Retinal pigment epithelial cell (primary cell): ENCODE measurements around the gene WDR55.
A peak's percentile ranks its signal among the peaks of the same experiment; 100 is the strongest.
"Not testable (repeated sequence)": the region's sequence is repeated elsewhere in the genome, so short reads cannot be mapped to it uniquely, and the experiment has no call there.

Source experiments
- DNase-seq: peaks from one replicate; pipeline ENCODE4 v3.0.0-alpha.2; 2010; ENCODE audit warnings: low read depth
- H3K4me3 ChIP-seq: 2 replicates; pipeline ENCODE4 v1.5.1; 2011; ENCODE audit warnings: mild to moderate bottlenecking, low read length, control low read depth, moderate library complexity
- TF ChIP-seq, protein P1 (sequence below): conservative IDR thresholded peaks from 2 replicates; pipeline ENCODE4 v1.5.1; 2011; ENCODE audit warnings: low read depth, low read length, control low read depth, inconsistent platforms

Gene WDR55

GRCh38 chr5:140696891-140697492 is 32.3 kb downstream of the WDR55 start:
- no peak overlapping the region for H3K4me3 ChIP-seq
- no peak for DNase-seq
- TF ChIP-seq, protein P1, sequence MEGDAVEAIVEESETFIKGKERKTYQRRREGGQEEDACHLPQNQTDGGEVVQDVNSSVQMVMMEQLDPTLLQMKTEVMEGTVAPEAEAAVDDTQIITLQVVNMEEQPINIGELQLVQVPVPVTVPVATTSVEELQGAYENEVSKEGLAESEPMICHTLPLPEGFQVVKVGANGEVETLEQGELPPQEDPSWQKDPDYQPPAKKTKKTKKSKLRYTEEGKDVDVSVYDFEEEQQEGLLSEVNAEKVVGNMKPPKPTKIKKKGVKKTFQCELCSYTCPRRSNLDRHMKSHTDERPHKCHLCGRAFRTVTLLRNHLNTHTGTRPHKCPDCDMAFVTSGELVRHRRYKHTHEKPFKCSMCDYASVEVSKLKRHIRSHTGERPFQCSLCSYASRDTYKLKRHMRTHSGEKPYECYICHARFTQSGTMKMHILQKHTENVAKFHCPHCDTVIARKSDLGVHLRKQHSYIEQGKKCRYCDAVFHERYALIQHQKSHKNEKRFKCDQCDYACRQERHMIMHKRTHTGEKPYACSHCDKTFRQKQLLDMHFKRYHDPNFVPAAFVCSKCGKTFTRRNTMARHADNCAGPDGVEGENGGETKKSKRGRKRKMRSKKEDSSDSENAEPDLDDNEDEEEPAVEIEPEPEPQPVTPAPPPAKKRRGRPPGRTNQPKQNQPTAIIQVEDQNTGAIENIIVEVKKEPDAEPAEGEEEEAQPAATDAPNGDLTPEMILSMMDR = no peak

DNA sequence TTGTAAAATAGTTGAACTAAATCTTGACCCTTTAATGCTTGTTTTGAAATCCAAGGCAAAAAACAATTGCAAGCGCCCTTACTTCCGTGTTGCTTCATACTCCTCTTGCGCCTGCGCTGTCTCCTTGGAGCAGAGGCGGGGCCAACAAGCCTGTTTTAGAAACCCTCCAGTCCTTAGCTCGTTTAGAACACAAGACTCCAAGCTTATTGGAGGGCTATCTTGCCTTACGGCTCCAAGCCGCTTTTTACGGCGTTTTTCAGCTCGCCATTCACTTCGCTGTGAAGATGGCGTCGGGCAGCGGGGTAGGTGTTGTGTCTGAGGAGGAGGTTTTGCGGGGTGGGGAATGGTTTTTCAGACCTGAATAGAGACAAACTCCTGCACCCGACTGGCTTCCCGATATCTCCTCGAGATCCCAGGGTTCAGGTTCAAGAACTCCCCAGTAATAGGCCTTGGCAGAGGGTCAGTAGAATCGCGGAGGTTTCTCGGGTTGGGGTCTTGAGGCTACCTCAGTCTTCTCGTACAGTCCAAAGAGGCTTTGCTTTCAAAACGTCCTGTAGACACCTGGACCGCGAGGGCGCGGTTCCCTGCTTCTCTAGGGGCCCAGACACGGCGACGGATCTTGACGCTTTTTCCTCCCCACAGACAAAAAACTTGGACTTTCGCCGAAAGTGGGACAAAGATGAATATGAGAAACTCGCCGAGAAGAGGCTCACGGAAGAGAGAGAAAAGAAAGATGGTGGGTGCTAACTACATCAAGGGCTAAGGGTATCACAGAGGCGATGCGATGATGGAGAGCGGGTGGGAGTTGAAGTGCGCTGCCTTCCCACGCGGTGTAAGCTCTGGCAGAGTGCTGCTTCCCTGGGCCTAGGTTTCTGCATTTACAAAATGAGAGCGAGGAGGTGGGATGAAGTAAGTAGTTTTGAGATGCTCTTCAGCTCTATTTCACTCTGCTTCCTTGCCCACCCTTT is 35.8 kb downstream of the WDR55 start, which contains the start of gene ZMAT2:
Gene ZMAT2, plus strand, starts transcription at position 271 of the 968 bp plus-strand sequence. Its CDS starts 14 bp downstream, at position 285.
- TF ChIP-seq, protein P1 = no peak
- peak; percentile 96 for DNase-seq
- H3K4me3 ChIP-seq = peak within 1 kb of the TSS; percentile 93

- TF ChIP-seq, protein P1 = no peak
- no peak overlapping the region for H3K4me3 ChIP-seq
- no peak for DNase-seq
Observed at GRCh38 chr5:140707812-140708211, 43.1 kb downstream of the WDR55 start.

GRCh38 chr5:140708787-140709186 is 44.1 kb downstream of the WDR55 start:
- not testable (repeated sequence) for H3K4me3 ChIP-seq, DNase-seq

- TF ChIP-seq, protein P1 = no peak
Observed at GRCh38 chr5:140710899-140711552, 46.3 kb downstream of the WDR55 start.

GRCh38 chr5:140711794-140712193 is 47.1 kb downstream of the WDR55 start:
- no peak overlapping the region for H3K4me3 ChIP-seq
- no peak for DNase-seq
- TF ChIP-seq, protein P1 = no peak

More at GRCh38 chr5:140710899-140711552, 46.3 kb downstream of the WDR55 start:
- peak overlapping the region; percentile 77 for H3K4me3 ChIP-seq
- DNase-seq = peak; percentile 92

DNA sequence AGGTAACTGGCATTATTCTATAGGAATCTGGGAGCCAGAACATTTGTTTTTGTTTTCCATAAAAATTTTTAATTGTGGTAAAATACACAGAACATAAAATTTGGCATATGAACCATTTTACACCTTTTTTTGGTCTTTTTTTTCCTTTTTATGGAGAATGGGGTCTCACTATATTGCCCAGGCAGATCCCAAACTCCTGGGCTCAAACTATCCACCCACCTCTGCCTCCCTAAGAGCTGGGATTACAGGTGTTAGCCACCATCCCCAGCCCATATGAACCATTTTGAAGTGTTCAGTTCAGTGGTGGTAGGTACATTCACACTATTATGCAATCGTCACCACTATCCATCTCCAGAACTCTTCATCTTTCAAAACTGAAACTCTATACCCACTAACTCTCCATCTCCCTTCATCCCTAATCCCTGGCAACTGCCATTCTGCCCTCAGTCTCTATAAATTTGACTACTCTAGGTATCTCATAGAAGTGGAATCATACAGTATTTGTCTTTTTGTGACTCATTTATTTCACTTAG is 48.9 kb downstream of the WDR55 start:
- no peak for DNase-seq
- TF ChIP-seq, protein P1 = no peak
- no peak overlapping the region for H3K4me3 ChIP-seq

DNA sequence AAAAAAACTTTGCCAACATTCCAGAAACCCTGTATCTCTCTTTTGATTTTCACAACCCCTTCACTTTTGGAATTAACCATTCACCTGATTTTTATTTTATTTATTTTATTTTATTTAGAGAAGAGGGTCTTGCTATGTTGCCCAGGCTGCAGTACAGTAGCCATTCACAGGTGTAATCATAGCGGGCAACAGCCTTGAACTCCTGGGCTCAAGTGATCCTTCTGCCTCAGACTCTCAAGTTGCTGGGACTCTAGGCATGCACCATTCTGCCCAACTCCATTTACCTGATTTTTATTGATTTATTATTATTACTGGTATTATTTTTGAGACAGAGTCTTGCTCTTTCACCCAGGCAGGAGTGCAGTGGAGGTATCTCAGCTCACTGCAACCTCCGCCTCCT is 51.5 kb downstream of the WDR55 start:
- not testable (repeated sequence) for H3K4me3 ChIP-seq, DNase-seq
